GM18867 (cell line): Measurements from ENCODE around the gene TOMT.

Experiments used
- ATAC-seq: cut with Tn5 transposase; IDR thresholded peaks from one replicate; pipeline ENCODE4 v1.9.1; 2021; ENCODE audit warnings: mild to moderate bottlenecking, moderate library complexity; ENCODE audit not compliant: unreplicated experiment

TOMT gene

GRCh38 chr11:72085621-72086351 is 19.9 kb upstream of the TOMT start:
- ATAC-seq = no peak

GRCh38 chr11:72088076-72088808 is 17.5 kb upstream of the TOMT start:
- ATAC-seq = no peak

- no peak for ATAC-seq
Measured at GRCh38 chr11:72091292-72091691, 14.4 kb upstream of the TOMT start.

- ATAC-seq = no peak
Measured at GRCh38 chr11:72098741-72099140, 7.0 kb upstream of the TOMT start.

- no peak for ATAC-seq
Measured at GRCh38 chr11:72100009-72100408, 5.7 kb upstream of the TOMT start.

GRCh38 chr11:72100462-72100861 is 5.3 kb upstream of the TOMT start:
- ATAC-seq = no peak

GRCh38 chr11:72102162-72102561 is 3.6 kb upstream of the TOMT start:
- no peak for ATAC-seq

GRCh38 chr11:72102631-72102945 is 3.1 kb upstream of the TOMT start:
- no peak for ATAC-seq

- ATAC-seq = peak; percentile 89
Measured at GRCh38 chr11:72102946-72103753, 2.6 kb upstream of the TOMT start, which contains the start of gene LAMTOR1. Gene LAMTOR1, minus strand, starts transcription at chr11:72103297. Its CDS starts 73 bp downstream, at chr11:72103224.

GRCh38 chr11:72103754-72104167 is 2.0 kb upstream of the TOMT start:
- ATAC-seq = no peak

- ATAC-seq = peak; percentile 1
Measured at GRCh38 chr11:72111300-72112142, 5.8 kb downstream of the TOMT start.

- peak; percentile 83 for ATAC-seq
Measured at GRCh38 chr11:72112143-72112977, 6.6 kb downstream of the TOMT start, which contains the start of gene ANAPC15. Gene ANAPC15, minus strand, starts transcription at chr11:72112695. Its CDS starts 1,419 bp downstream, at chr11:72111276.

GRCh38 chr11:72112978-72113808 is 7.5 kb downstream of the TOMT start:
- ATAC-seq = no peak

- no peak for ATAC-seq
Measured at GRCh38 chr11:72114570-72114969, 8.8 kb downstream of the TOMT start.

- no peak for ATAC-seq
Measured at GRCh38 chr11:72116019-72116755, 10.5 kb downstream of the TOMT start.

GRCh38 chr11:72119198-72119597 is 13.5 kb downstream of the TOMT start:
- no peak for ATAC-seq

- no peak for ATAC-seq
Measured at GRCh38 chr11:72120930-72121329, 15.2 kb downstream of the TOMT start.

GRCh38 chr11:72122607-72123006 is 16.9 kb downstream of the TOMT start:
- no peak for ATAC-seq
